Lower leg skin (tissue), 3 donors: ENCODE results near the gene POPDC2.

ENCODE experiments used
- POLR2A ChIP-seq, 2 donors: fragments of 450-650 bp; IDR thresholded peaks; one replicate each; pipeline ENCODE4 v1.6.1; 2016 to 2017; ENCODE audit warnings: antibody characterized with exemption in 2 of 2, mild to moderate bottlenecking in 1 of 2, moderate library complexity in 1 of 2
- TF ChIP-seq, protein P1 (sequence below), 3 donors: fragments of 450-650 bp; IDR thresholded peaks; one replicate each; pipeline ENCODE4 v1.5.1; 2016; ENCODE audit warnings: antibody characterized with exemption in 3 of 3, mild to moderate bottlenecking in 3 of 3, moderate library complexity in 2 of 3

DNA sequence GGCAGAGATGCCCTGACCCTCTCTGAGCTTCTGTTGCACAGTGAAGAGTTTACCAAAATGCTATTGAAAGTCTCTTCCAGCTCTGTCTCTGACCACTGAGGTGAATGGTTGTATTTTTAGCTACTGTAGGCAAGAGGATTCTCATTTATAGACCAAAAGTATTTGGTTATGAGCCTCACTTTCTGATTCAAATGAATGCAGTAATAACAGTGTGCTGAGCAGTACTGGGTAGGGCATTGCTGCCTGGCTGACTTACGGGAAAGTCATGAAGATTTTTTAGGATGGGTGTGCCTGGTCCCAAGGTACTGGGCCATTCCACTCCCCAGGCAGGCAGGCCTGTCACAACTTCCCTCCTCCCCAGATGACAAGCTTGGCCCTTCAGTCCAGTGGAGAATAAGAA, 47.2 kb downstream of the POPDC2 start:
- TF ChIP-seq, protein P1, sequence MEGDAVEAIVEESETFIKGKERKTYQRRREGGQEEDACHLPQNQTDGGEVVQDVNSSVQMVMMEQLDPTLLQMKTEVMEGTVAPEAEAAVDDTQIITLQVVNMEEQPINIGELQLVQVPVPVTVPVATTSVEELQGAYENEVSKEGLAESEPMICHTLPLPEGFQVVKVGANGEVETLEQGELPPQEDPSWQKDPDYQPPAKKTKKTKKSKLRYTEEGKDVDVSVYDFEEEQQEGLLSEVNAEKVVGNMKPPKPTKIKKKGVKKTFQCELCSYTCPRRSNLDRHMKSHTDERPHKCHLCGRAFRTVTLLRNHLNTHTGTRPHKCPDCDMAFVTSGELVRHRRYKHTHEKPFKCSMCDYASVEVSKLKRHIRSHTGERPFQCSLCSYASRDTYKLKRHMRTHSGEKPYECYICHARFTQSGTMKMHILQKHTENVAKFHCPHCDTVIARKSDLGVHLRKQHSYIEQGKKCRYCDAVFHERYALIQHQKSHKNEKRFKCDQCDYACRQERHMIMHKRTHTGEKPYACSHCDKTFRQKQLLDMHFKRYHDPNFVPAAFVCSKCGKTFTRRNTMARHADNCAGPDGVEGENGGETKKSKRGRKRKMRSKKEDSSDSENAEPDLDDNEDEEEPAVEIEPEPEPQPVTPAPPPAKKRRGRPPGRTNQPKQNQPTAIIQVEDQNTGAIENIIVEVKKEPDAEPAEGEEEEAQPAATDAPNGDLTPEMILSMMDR (IDR thresholded peaks at IDR 0.05) = no peak
- no peak for TF ChIP-seq POLR2A (IDR thresholded peaks at IDR 0.05)
